ENCODE data around the gene FSD1.

FSD1 gene

DNA sequence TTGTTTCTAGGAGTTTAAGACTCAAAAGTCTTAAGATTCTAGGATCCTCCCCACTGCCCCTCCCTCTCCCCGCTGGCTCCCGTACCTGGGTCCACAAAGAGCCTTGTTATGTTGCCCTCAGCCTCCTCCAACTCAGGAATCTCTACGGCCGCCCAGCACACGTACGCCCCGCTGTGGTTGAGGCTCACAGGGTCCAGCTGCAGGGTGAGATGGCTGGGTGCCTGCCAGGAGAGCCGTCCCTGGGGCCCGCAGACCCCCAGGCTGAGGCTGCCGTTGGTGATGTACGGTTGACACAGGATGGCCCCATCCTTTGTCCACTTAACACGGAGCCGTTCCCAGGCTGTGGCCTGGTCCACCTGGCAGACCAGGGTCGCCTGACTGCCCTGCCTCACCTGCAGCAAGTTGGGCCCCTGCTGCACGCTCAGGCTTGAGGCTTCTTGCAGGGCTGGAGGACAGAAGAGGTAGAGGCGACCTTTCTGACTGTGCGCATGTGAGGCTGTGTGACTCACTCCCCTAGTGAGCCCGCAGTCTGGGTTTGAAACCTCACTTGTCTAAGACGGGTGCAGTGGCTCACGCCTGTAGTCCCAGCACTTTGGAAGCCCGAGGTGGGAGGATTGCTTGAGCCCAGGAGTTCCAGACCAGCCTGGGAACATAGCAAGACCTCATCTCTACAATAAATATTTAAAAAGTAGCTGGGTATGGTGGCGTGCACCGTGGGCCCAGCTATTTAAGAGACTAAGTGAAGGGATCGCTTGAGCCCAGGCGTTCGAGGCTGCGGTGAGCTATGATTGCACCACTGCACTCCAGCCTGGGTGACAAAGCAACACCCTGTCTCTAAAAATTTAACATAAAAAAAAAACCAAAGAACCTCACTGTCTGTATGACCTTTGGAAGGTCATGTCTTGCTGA, 6.2 kb upstream of the FSD1 start:
- H3K4me3 ChIP-seq (ENCODE audit: low read length), result no peak overlapping the region
- no peak for TF ChIP-seq ZNF274 (IDR thresholded peaks at IDR 0.05; ENCODE audit: low read depth, low read length)

GRCh38 chr19:4298810-4299550, 5.4 kb upstream of the FSD1 start:
- H3K4me3 ChIP-seq (ENCODE audit: low read length), result no peak overlapping the region
- no peak for TF ChIP-seq ZNF274 (IDR thresholded peaks at IDR 0.05; ENCODE audit: low read depth, low read length)

DNA sequence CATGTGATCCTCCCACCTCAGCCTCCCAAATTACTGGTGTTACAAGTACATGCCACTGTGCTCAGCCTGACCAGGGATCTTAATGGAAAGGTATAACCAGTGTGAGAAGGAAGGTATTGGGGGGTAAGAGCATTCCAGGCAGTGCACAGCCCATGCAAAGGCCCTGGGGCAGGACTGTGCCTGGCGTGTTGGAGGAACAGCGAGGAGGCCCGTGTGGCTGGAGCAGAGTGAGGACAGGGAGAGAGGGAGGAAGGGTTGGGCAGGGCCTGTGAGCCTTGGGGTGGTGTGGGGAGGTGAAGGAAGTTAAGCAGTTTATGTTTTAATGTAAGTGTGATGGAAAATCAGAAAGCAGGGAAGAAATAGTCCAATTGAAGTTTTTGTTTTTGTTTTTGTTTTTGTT, 3.8 kb upstream of the FSD1 start:
- no peak overlapping the region for H3K4me3 ChIP-seq (ENCODE audit: low read length)
- TF ChIP-seq ZNF274 (IDR thresholded peaks at IDR 0.05; ENCODE audit: low read depth, low read length), result no peak

GRCh38 chr19:4301590-4302242, 2.7 kb upstream of the FSD1 start:
- H3K4me3 ChIP-seq (ENCODE audit: low read length), result no peak overlapping the region
- no peak for TF ChIP-seq ZNF274 (IDR thresholded peaks at IDR 0.05; ENCODE audit: low read depth, low read length)

- H3K4me3 ChIP-seq (ENCODE audit: low read length), result no peak within 1 kb of the TSS
- no peak for TF ChIP-seq ZNF274 (IDR thresholded peaks at IDR 0.05; ENCODE audit: low read depth, low read length)
Observed at GRCh38 chr19:4302243-4302640, 2.2 kb upstream of the FSD1 start, which contains the start of gene TMIGD2. TSS of gene TMIGD2 (minus strand) at chr19:4302389. CDS start at chr19:4302385, 4 bp downstream.

- no peak overlapping the region for H3K4me3 ChIP-seq (ENCODE audit: low read length)
- TF ChIP-seq ZNF274 (IDR thresholded peaks at IDR 0.05; ENCODE audit: low read depth, low read length), result no peak
Observed at GRCh38 chr19:4303819-4304537, 420 bp upstream of the FSD1 start.

DNA sequence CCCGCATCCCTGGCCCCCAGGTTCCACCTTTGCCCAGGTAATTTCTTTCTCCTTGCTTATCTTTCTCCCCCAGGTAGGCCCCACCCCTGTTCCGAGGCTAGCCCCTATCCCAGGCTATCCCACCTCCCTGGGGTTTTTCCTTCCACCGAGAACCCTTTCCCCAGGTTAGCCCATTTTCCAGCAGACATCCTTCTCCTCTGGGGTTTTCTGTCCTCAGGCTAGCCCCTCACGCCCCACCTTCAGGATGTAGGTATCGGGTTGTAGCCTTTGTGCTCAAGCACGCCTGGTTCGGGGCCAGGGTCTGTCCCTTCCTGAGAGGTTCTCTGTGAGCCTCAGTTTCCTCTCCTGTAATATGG, 837 bp downstream of the FSD1 start:
- no peak overlapping the region for H3K4me3 ChIP-seq (ENCODE audit: low read length)
- no peak for TF ChIP-seq ZNF274 (IDR thresholded peaks at IDR 0.05; ENCODE audit: low read depth, low read length)

- no peak for TF ChIP-seq ZNF274 (IDR thresholded peaks at IDR 0.05; ENCODE audit: low read depth, low read length)
- no peak overlapping the region for H3K4me3 ChIP-seq (ENCODE audit: low read length)
Observed at GRCh38 chr19:4305659-4306058, 1.3 kb downstream of the FSD1 start.

- no peak overlapping the region for H3K4me3 ChIP-seq (ENCODE audit: low read length)
- TF ChIP-seq ZNF274 (IDR thresholded peaks at IDR 0.05; ENCODE audit: low read depth, low read length), result no peak
Observed at GRCh38 chr19:4310247-4311121, 6.1 kb downstream of the FSD1 start.

GRCh38 chr19:4313847-4314490, 9.6 kb downstream of the FSD1 start:
- TF ChIP-seq ZNF274 (IDR thresholded peaks at IDR 0.05; ENCODE audit: low read depth, low read length), result no peak
- H3K4me3 ChIP-seq (ENCODE audit: low read length), result no peak overlapping the region

DNA sequence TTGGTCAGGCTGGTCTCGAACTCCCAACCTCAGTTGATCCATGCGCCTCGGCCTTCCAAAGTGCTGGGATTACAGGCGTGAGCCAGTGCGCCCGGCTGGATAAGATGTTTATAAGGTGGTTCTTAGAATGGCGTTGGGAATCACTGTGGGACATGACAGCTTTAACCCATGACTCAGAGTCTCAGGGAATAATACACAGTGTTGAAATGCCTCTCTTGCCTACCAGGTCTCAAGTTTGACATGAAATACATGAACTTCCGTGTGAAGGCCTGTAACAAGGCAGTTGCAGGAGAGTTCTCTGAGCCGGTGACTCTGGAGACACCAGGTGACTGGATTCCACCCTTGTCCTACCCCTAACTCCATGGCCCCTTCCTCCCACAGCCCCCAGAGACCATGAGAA, 12.6 kb downstream of the FSD1 start:
- no peak overlapping the region for H3K4me3 ChIP-seq (ENCODE audit: low read length)
- TF ChIP-seq ZNF274 (IDR thresholded peaks at IDR 0.05; ENCODE audit: low read depth, low read length), result no peak

DNA sequence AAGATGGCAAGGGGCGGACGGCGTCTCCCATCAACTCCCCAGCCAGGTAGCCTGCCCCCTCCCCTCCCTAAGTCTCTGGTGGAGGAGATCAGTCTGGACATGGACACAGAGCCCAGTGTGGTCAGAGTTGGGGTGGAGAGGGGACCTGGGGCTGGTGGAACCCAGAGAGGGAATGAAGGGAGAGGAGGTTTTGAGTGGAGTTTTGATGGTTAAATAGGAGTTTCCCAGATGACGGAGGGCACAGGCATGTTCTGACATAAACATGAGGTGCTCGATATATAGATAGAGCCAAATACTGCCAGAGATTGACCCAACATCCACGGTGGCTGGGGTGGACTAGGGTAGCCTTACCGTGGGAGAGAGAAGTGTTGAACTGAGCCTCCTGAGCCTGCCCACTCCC, 14.1 kb downstream of the FSD1 start:
- TF ChIP-seq ZNF274 (IDR thresholded peaks at IDR 0.05; ENCODE audit: low read depth, low read length), result no peak
- no peak overlapping the region for H3K4me3 ChIP-seq (ENCODE audit: low read length)
